GM19395 (cell line): ENCODE results near the gene DHRSX.
"Not testable (repeated sequence)": the region's sequence is repeated elsewhere in the genome, so short reads cannot be mapped to it uniquely, and the experiment has no call there.

Source experiments
- ATAC-seq: cut with Tn5 transposase; IDR thresholded peaks from one replicate; pipeline ENCODE4 v1.9.1; 2021; ENCODE audit warnings: mild to moderate bottlenecking, moderate library complexity; ENCODE audit not compliant: unreplicated experiment

DHRSX gene

GRCh38 chrX:2430265-2430825 is 70.4 kb downstream of the DHRSX start:
- ATAC-seq: no peak

GRCh38 chrX:2427737-2428136 is 73.0 kb downstream of the DHRSX start:
- ATAC-seq: no peak

GRCh38 chrX:2427147-2427546 is 73.6 kb downstream of the DHRSX start:
- no peak for ATAC-seq

DNA sequence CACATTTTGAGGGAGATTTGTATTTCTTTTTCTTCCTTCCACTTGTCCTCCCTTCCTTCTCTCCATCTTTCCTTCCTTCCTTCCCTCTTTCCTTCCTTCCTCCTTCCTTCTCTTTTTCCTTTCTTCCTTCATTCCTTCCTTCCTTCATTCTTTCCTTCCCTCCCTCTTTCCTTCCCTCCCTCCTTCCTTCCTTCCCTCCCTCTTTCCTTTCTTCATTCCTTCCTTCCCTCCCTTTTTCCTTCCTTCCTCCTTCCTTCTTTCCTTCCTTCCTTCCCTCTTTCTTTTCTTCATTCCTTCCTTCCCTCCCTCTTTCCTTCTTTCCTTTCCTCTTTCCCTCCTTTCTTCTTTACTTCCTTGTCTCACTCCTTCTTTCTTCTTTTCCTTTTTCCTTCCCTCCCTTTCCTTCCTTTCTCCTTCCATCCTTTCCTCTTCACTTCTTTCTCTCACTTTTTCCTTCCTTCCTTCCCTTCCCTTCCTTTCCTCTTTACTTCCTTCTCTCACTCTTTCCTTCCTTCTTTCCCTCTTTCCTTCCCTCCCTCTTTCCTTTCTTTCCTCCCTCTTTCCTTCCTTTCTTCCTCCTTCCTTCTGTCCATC is 74.4 kb downstream of the DHRSX start:
- no peak for ATAC-seq

GRCh38 chrX:2425286-2426071 is 75.3 kb downstream of the DHRSX start:
- no peak for ATAC-seq

- ATAC-seq: no peak
Observed at GRCh38 chrX:2424317-2424716, 76.5 kb downstream of the DHRSX start.

DNA sequence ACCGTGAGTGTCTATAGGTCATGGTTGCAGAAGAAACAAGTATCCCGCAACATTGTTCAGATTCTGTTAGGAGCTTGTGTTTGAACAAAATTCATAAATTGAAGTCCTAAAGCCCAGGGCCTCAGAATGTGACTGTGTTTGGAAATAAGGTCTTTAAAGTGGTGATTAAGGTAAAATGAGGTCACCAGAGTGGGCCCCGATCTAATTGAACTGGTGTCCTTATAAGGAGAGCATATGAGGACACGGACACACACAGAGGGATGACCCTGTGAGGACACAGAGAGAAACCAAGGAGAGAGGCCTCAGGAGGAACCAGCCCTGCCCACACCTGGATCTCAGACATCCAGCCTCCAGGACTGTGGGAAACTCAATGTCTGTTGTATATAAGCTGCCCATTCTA is 76.9 kb downstream of the DHRSX start:
- no peak for ATAC-seq

DNA sequence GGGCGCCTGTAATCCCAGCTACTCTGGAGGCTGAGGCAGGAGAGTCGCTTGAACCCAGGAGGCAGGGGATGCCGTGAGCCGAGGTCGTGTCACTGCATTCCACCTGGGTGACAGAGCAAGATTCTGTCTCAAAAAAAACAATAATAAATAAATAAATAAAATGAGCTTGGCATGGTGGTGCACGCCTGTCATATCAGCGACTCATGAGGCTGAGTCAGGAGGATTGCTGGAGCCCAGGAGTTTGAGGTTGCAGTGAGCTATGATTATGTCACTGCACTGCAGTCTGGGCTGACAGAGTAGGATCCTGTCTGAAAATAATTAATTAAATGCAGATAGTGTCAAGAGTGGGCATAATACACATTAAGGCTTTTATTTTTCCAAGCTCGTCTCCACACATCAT is 77.5 kb downstream of the DHRSX start:
- ATAC-seq: no peak

DNA sequence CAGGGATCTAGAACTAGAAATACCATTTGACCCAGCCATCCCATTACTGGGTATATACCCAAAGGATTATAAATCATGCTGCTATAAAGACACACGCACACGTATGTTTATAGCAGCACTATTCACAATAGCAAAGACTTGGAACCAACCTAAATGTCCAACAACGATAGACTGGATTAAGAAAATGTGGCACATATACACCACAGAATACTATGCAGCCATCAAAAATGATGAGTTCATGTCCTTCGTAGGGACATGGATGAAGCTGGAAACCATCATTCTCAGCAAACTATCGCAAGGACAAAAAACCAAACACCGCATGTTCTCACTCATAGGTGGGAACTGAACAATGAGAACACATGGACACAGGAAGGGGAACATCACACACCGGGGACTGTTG is 81.4 kb downstream of the DHRSX start:
- ATAC-seq: not testable (repeated sequence)

GRCh38 chrX:2418000-2418399 is 82.8 kb downstream of the DHRSX start:
- no peak for ATAC-seq

DNA sequence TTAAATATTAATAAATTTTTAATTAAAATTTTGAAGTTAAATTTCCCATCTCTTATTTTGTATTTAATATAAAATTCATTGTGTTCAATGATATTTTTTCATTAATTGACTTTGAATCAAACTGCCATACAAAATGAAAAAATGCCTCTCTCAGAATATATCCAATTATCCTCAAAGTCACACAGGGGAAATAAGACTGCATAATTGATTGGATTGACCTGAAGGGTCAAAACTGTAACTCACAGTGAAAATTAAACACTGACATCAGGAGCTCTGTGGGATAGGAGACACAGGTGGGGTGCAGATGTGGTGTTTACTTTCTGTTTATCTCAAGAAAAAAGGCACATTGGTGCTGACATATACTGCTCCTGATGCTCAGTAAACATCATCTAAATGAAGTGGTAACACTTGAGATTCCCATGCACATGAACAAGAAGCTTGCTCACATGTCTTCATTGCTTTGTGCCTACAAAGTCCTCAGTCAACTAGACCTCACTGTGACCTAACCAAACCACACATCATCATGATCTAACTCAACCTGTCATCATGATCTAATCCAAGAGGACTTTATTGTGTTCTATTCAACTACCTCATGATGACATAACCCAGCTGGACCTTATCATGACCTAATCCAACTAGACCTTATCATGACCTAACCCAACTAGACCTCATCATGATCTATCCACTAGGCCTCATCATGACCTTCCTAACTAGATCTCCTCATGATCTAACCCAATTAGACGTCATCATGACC is 83.7 kb downstream of the DHRSX start:
- no peak for ATAC-seq

DNA sequence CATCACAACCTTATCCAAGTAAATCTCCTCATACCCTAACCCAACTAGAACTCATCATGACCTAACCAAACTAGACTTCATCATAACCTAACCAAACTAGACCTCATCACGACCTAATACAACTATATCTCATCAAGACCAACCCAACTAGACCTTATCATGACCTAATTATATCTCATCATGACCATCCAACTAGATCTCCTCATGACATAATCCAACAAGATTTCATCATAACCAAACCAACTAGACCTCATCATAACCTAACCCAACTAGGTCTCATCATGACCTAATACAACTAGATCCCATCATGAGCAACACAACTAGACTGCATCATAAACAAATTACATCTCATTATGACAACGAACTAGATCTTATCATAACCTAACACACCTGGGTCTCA is 86.4 kb downstream of the DHRSX start:
- ATAC-seq: no peak

- ATAC-seq: no peak
Observed at GRCh38 chrX:2413969-2414368, 86.8 kb downstream of the DHRSX start.

- no peak for ATAC-seq
Observed at GRCh38 chrX:2412131-2412530, 88.6 kb downstream of the DHRSX start.

DNA sequence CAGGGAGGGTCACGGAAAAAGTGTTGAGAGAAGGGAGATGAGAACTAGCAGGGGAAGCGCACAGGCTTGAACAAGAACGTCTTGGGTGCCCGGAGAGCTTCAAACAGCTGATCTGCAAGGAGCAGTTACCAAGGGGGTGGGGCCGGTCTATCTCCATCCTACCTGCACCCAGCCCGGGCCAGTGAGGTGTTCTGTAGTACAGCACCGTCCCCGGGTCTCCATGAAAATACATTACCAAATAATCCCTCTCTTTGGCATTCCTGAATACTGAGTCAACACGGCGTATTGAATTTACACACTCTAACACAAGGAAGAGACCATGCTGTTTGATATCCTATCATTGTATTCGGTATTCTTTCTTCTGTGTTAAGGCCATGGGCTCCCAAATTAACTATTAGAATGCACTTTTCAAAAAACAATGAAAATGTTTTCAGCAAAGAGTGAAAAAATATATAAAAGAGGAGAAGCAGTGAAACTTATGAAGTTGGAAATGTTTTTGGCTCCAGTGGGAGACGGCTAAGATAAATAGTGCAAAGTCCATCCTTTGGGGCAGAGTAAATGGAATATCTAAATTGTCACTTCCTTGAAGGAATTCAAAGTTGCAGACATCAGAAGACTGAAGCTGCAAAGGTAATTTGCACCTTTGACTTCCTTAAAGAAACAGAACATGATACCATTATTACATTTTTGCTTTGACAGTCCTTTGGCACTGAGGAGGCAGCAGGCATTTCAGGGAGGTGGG is 90.3 kb downstream of the DHRSX start:
- no peak for ATAC-seq

DNA sequence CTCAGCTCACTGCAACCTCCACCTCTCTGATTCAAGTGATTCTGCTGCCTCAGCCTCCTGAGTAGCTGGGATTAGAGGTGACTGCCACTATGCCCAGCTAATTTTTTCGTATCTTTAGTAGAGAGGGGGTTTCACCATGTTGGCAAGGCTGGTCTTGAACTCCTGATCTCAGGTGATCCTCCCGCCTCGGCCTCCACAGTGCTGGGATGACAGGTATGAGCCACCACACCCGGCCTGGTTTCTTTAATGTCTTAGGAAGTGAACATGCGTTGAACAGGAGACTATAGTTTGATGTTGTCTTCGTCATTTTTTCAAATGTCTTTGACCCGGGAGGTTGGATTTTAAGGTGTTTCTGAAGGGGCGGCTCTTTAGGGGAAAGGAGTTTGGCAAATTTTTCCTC is 91.0 kb downstream of the DHRSX start:
- ATAC-seq: no peak

GRCh38 chrX:2408856-2409255 is 91.9 kb downstream of the DHRSX start:
- no peak for ATAC-seq

GRCh38 chrX:2406891-2407518 is 93.8 kb downstream of the DHRSX start:
- ATAC-seq: no peak

- ATAC-seq: no peak
Observed at GRCh38 chrX:2404776-2405175, 96.0 kb downstream of the DHRSX start.

- ATAC-seq: no peak
Observed at GRCh38 chrX:2402361-2402690, 98.5 kb downstream of the DHRSX start.
